PC-9 (cell line): Measurements from ENCODE around the gene SIRT2. TPM values are rescaled to one million over a fixed set of nuclear protein-coding genes. Genes with fewer than 3 reads are reported as not detected.

ENCODE experiments used
- BruUV-seq: library from RNA; stranded (reverse); fragments of 400-500 nt; replicated peaks from 2 replicates; lab custom pipeline; 2021; lab: Mats Ljungman, UMichigan
- CTCF ChIA-PET: fragments of 300-600 bp; sonication (Branson Sonifier 250); formaldehyde crosslinking; loops from one replicate; lab custom pipeline; 2022; ENCODE audit warnings: antibody characterized with exemption; lab: Charles Lee
- POLR2A ChIA-PET: fragments of 300-600 bp; sonication (Branson Sonifier 250); formaldehyde crosslinking; loops from one replicate; lab custom pipeline; 2022; ENCODE audit warnings: antibody characterized with exemption; ENCODE audit not compliant: unreplicated experiment; lab: Charles Lee
- DNase-seq, 2 experiments: peaks; one replicate each; pipeline versions ENCODE4 v3.0.0 to v3.0.0-alpha.2; 2015 to 2022; ENCODE audit warnings: mixed read lengths in 1 of 2
- H2AFZ ChIP-seq: fragments of 200-600 bp; sonication (generic); 2 replicates; pipeline ENCODE4 v1.8.1; 2017; ENCODE audit warnings: antibody characterized with exemption
- H3F3A ChIP-seq: fragments of 200-600 bp; sonication (generic); 2 replicates; pipeline ENCODE4 v1.8.1; 2017; ENCODE audit warnings: antibody characterized with exemption, mild to moderate bottlenecking, low read depth; ENCODE audit not compliant: insufficient read depth
- H3K27ac ChIP-seq: fragments of 200-600 bp; sonication (generic); 2 replicates; pipeline ENCODE4 v1.6.1; 2016; ENCODE audit warnings: mixed run types
- H3K27me3 ChIP-seq: fragments of 200-600 bp; sonication (generic); 2 replicates; pipeline ENCODE4 v1.6.1; 2016; ENCODE audit warnings: low read depth, mixed run types; ENCODE audit not compliant: insufficient read depth
- H3K36me3 ChIP-seq: fragments of 200-600 bp; sonication (generic); 2 replicates; pipeline ENCODE4 v1.6.1; 2016; ENCODE audit warnings: low read depth, mixed run types
- H3K4me1 ChIP-seq: fragments of 200-600 bp; sonication (generic); replicated peaks from 2 replicates; pipeline ENCODE4 v1.6.1; 2016; ENCODE audit warnings: mixed run types; ENCODE audit not compliant: insufficient read depth
- H3K4me2 ChIP-seq: fragments of 200-600 bp; sonication (generic); 2 replicates; pipeline ENCODE4 v1.6.1; 2017; ENCODE audit warnings: mixed run types
- H3K4me3 ChIP-seq: fragments of 200-600 bp; sonication (generic); 2 replicates; pipeline ENCODE4 v1.6.1; 2016; ENCODE audit warnings: mixed run types
- H3K79me2 ChIP-seq: fragments of 200-600 bp; sonication (generic); 2 replicates; pipeline ENCODE4 v1.6.1; 2017; ENCODE audit warnings: low read depth, mixed run types
- H3K9me2 ChIP-seq: fragments of 200-600 bp; sonication (generic); 2 replicates; pipeline ENCODE4 v1.8.1; 2017; ENCODE audit warnings: mild to moderate bottlenecking; ENCODE audit not compliant: insufficient read depth
- H3K9me3 ChIP-seq: fragments of 200-600 bp; sonication (generic); 2 replicates; pipeline ENCODE4 v1.8.1; 2016; ENCODE audit warnings: low read depth; ENCODE audit not compliant: insufficient read depth
- H4K20me1 ChIP-seq: fragments of 200-600 bp; sonication (generic); 2 replicates; pipeline ENCODE4 v1.8.1; 2017; ENCODE audit not compliant: insufficient read depth
- CTCF ChIP-seq: fragments of 200-600 bp; sonication (generic); conservative IDR thresholded peaks from 2 replicates; pipeline ENCODE4 v1.6.1; 2017; ENCODE audit warnings: mixed run types, antibody characterized with exemption, mild to moderate bottlenecking, moderate library complexity
- EZH2 ChIP-seq: fragments of 200-600 bp; sonication (generic); IDR thresholded peaks from 2 replicates; pipeline ENCODE4 v1.8.0; 2017; ENCODE audit warnings: antibody characterized with exemption, low read depth
- intact Hi-C: fragments of 100-400 bp; cut with micrococcal nuclease; formaldehyde crosslinking; loops from one replicate; pipeline ENCODE4 v1.10.0; 2022; ENCODE audit not compliant: unreplicated experiment
- total RNA-seq: library from RNA; stranded (reverse); gene quantifications from 2 replicates; pipeline ENCODE4 v1.2.3, GENCODE V29; 2021

The SIRT2 gene
- total RNA-seq, 1 experiment from 2014 or later: 32.9 TPM

- no peak for DNase-seq
- no peak for TF ChIP-seq EZH2
- TF ChIP-seq CTCF: no peak
- H3K4me3 ChIP-seq: no peak overlapping the region
- no peaks in the 10 kb centered on the region for H4K20me1 ChIP-seq
- H3K9me2 ChIP-seq: no peaks in the 10 kb centered on the region
- no peaks in the 10 kb centered on the region for H3K4me1 ChIP-seq
- no peaks in the 10 kb centered on the region for H3K9me3 ChIP-seq
- H3K27me3 ChIP-seq: no peaks in the 10 kb centered on the region
- BruUV-seq: no TSS peak
- ChIA-PET POLR2A (no interaction called here), CTCF (no interaction called here)
- H3F3A ChIP-seq: peaks cover 7% of the 10 kb centered on the region; the same call in 1 of the 2 replicates
- intact Hi-C loops: no loop called here
- H2AFZ ChIP-seq: no peak overlapping the region
- H3K79me2 ChIP-seq: no peaks in the 10 kb centered on the region
- H3K4me2 ChIP-seq: no peak overlapping the region
- H3K27ac ChIP-seq: no peak overlapping the region
- no peaks in the 10 kb centered on the region for H3K36me3 ChIP-seq
Observed at GRCh38 chr19:38921420-38922274, 22.2 kb upstream of the SIRT2 start.

GRCh38 chr19:38920602-38921419 lies 21.4 kb upstream of the SIRT2 start:
- H3F3A ChIP-seq: peaks cover 7% of the 10 kb centered on the region; the same call in 1 of the 2 replicates
- H3K4me3 ChIP-seq: no peak overlapping the region
- no peak overlapping the region for H3K27ac ChIP-seq
- H3K36me3 ChIP-seq: no peaks in the 10 kb centered on the region
- no peaks in the 10 kb centered on the region for H3K79me2 ChIP-seq
- DNase-seq: no peak
- H3K4me1 ChIP-seq: no peaks in the 10 kb centered on the region
- no peak overlapping the region for H3K4me2 ChIP-seq
- no peaks in the 10 kb centered on the region for H3K9me3 ChIP-seq
- ChIA-PET CTCF (no interaction called here), POLR2A (no interaction called here)
- no peaks in the 10 kb centered on the region for H3K9me2 ChIP-seq
- no TSS peak for BruUV-seq
- H2AFZ ChIP-seq: no peak overlapping the region
- H3K27me3 ChIP-seq: no peaks in the 10 kb centered on the region
- H4K20me1 ChIP-seq: no peaks in the 10 kb centered on the region
- TF ChIP-seq EZH2: no peak
- no peak for TF ChIP-seq CTCF
- intact Hi-C loops: no loop called here

- TF ChIP-seq CTCF (no peak), EZH2 (no peak)
- Histone ChIP-seq H4K20me1 (no peaks in the 10 kb centered on the region), H3K4me1 (no peaks in the 10 kb centered on the region), H3K79me2 (no peaks in the 10 kb centered on the region), H3K27me3 (no peaks in the 10 kb centered on the region), H3K4me3 (no peak overlapping the region), H3K9me2 (no peaks in the 10 kb centered on the region), H3F3A (peaks cover 7% of the 10 kb centered on the region; the same call in 1 of the 2 replicates), H3K36me3 (no peaks in the 10 kb centered on the region), H3K27ac (no peak overlapping the region), H3K4me2 (no peak overlapping the region), H2AFZ (no peak overlapping the region), H3K9me3 (no peaks in the 10 kb centered on the region)
- BruUV-seq: no TSS peak
- no peak for DNase-seq
- CTCF ChIA-PET: no interaction called here
- POLR2A ChIA-PET: no interaction called here
- intact Hi-C loops: no loop called here
Observed at GRCh38 chr19:38919837-38920601, 20.6 kb upstream of the SIRT2 start.
